Endothelial cell (in vitro differentiated cells): Measurements from ENCODE around the gene MOB2. TPM values are rescaled to one million over a fixed set of nuclear protein-coding genes. Genes with fewer than 3 reads are reported as not detected.

ENCODE experiments used
- DNase-seq: peaks from one replicate; pipeline ENCODE4 v3.0.0; 2021; ENCODE audit warnings: low spot score
- H3K27ac Mint-ChIP-seq: one replicate; pipeline ENCODE4 v1.8.0; 2021; ENCODE audit warnings: mixed read lengths, inconsistent platforms; ENCODE audit not compliant: unreplicated experiment
- H3K27me3 Mint-ChIP-seq: one replicate; pipeline ENCODE4 v1.8.0; 2021; ENCODE audit warnings: mild to moderate bottlenecking, moderate library complexity, mixed read lengths, inconsistent platforms; ENCODE audit not compliant: unreplicated experiment
- H3K36me3 Mint-ChIP-seq: one replicate; pipeline ENCODE4 v1.8.0; 2021; ENCODE audit warnings: mild to moderate bottlenecking, low read depth, mixed read lengths, inconsistent platforms; ENCODE audit not compliant: unreplicated experiment
- H3K4me1 Mint-ChIP-seq: one replicate; pipeline ENCODE4 v1.8.0; 2021; ENCODE audit warnings: mild to moderate bottlenecking, mixed read lengths, inconsistent platforms; ENCODE audit not compliant: unreplicated experiment
- H3K4me3 Mint-ChIP-seq: one replicate; pipeline ENCODE4 v1.8.0; 2021; ENCODE audit warnings: mild to moderate bottlenecking, mixed read lengths, inconsistent platforms; ENCODE audit not compliant: unreplicated experiment
- H3K9me3 Mint-ChIP-seq: one replicate; pipeline ENCODE4 v1.8.0; 2021; ENCODE audit warnings: mixed read lengths, inconsistent platforms; ENCODE audit not compliant: unreplicated experiment
- CTCF ChIP-seq: fragments of 200-600 bp; sonication (generic); IDR thresholded peaks from one replicate; pipeline ENCODE4 v1.5.0; 2021; ENCODE audit warnings: antibody characterized with exemption; ENCODE audit not compliant: unreplicated experiment
- total RNA-seq: library from RNA; stranded (reverse); fragmentation: NEBNext Ultra II Directional; extraction: Animal tissue kit (Norgen Biotek cat#: 25700); gene quantifications from one replicate; pipeline ENCODE4 v1.2.1, GENCODE V29; 2021; ENCODE audit not compliant: unreplicated experiment

Gene MOB2
- total RNA-seq, 1 donor from 2014 or later, result 37.5 TPM

- no peak for DNase-seq
- Mint-ChIP-seq H3K36me3 (peaks cover 2% of the 10 kb centered on the region), H3K4me1 (no peaks in the 10 kb centered on the region), H3K9me3 (no peaks in the 10 kb centered on the region), H3K4me3 (no peak overlapping the region), H3K27me3 (peaks cover 3% of the 10 kb centered on the region), H3K27ac (no peak overlapping the region)
- no peak for TF ChIP-seq CTCF
Measured at GRCh38 chr11:1460396-1460985, 26.1 kb downstream of the MOB2 start.

DNA sequence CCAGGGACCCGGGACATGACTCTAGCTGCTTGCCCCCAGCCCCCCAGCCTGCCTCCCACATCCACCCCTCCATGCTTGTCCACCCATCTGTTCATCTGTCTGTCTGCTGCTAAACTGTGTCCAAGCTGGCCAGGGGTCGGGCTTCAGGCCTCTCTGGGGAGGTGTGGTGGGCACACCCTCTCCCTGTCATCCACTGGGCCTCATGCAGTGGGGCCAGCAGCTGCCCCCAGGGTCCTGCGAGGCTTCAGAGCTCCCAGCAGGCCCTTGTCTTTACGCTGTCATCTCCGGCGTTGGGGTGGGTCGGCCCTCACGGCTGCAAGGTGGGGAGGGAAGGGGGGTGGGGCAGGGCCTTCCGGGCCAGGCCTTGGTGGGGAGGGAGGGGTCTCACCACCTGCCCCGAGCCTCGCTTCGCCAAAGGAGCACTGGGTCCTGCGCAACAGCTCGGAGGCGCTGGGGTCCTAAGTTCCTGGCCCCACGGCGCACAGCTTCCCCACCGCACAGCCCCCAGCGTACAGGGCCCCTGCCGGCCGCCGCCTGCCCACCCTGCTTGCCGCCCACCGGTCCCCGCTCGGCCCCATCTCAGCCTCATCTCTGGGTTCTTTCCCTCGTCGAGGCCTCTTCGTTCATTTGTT, 26.7 kb downstream of the MOB2 start:
- Mint-ChIP-seq H3K27ac (no peak overlapping the region), H3K4me1 (no peaks in the 10 kb centered on the region), H3K36me3 (no peaks in the 10 kb centered on the region), H3K4me3 (no peak overlapping the region), H3K27me3 (peaks cover 2% of the 10 kb centered on the region), H3K9me3 (no peaks in the 10 kb centered on the region)
- DNase-seq, result no peak
- no peak for TF ChIP-seq CTCF

- Mint-ChIP-seq H3K27me3 (peaks cover 2% of the 10 kb centered on the region), H3K4me1 (no peaks in the 10 kb centered on the region), H3K36me3 (no peaks in the 10 kb centered on the region), H3K9me3 (no peaks in the 10 kb centered on the region), H3K4me3 (no peak overlapping the region), H3K27ac (no peak overlapping the region)
- no peak for DNase-seq
- no peak for TF ChIP-seq CTCF
Measured at GRCh38 chr11:1459219-1459575, 27.4 kb downstream of the MOB2 start.

DNA sequence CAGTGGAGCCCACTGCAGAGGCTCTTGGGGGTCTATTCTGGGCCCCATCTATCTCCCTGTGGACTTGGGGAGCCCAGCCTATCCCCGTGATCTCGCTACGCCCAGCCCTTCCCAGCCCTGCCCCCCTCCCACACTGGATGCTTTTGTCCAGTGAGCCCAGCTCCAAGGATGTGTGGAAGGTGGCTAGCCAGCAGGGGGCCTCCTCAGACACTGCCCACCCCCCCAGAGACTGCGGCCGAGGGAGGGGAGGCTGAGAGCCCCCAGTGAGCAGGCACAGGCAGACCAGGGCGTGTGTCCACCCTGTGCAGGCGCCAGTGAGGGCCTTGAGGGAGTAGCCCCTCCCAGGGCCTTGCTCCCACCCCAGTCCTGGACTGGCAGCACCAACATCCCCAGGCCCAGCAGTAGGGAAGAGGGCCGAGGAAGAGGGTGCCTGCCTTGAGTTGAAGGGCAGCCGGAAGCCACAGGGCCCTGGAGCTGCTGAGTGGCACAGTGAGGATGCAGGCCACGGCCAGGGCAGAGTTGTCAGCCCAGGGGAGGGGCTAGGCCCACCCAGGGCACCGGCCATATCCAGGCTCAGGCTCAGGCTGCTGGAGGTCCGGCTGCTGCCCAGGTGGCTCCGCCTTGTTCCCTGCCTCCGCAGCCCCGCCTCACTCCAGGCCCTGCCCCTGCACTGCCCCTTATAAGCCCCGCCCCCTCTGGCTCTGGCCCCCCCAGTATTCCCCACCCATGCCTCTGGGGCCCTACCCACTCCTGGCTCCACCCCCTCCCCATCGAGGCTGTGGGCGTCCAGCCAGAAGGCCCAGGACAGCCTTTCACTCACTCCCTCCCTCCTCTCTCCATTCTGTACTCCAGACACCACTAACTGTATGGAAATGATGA, 28.0 kb downstream of the MOB2 start:
- Mint-ChIP-seq H3K27ac (no peak overlapping the region), H3K9me3 (no peaks in the 10 kb centered on the region), H3K27me3 (peaks cover 2% of the 10 kb centered on the region), H3K4me1 (no peaks in the 10 kb centered on the region), H3K4me3 (no peak overlapping the region), H3K36me3 (no peaks in the 10 kb centered on the region)
- peak; percentile 47 for TF ChIP-seq CTCF
- peak; percentile 45 for DNase-seq

DNA sequence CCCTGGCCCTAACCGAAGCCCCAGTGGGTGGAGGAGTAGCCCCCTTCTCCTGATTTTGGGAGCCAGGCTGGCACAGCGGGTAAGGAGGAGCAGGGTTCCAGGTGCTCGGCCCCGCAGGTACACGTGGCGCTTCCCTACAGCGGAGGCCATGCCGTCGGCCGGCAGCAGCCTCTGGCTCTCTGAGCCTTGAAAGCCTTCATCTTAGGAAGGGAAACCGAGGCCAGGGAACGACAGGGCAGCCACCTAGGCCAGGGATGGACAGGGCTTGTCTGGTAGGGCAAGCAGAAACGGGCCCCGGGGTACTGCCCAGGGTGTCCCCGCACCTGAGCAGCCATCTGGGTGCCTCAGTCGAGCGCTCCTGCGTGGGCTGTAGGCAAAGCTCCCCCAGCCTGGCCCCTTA, 28.7 kb downstream of the MOB2 start:
- H3K9me3 Mint-ChIP-seq, result no peaks in the 10 kb centered on the region
- H3K27me3 Mint-ChIP-seq, result peaks cover 2% of the 10 kb centered on the region
- TF ChIP-seq CTCF, result no peak
- no peaks in the 10 kb centered on the region for H3K4me1 Mint-ChIP-seq
- DNase-seq, result no peak
- no peaks in the 10 kb centered on the region for H3K36me3 Mint-ChIP-seq
- no peak overlapping the region for H3K27ac Mint-ChIP-seq
- H3K4me3 Mint-ChIP-seq, result no peak overlapping the region
